ENCODE data around the gene ZNF688.

DNA sequence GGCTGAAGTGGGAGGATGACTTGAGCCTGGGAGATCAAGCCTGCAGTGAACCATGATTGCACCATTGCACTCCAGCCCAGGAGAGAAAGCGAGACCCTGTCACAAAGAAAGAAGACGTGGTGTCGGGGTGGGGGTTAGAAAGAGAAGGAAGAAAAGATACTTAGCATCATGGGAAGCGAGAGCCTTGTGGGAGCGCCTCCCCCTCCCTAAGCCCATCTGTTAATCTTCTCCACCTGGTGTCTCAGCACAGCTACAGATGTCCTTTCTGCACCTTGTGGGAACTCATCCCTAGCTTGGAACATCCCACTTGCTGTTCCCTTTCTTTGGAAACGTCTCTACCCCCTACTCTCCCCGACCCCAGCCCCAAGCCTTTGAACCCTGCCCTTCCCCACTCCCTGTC, 6.0 kb downstream of the ZNF688 start:
- TF ChIP-seq CTCF (IDR thresholded peaks at IDR 0.05 in 2 of 3, conservative IDR thresholded peaks at IDR 0.05 in 1 of 3; ENCODE audit: borderline replicate concordance in 1 of 3, insufficient read depth in 1 of 3, low read depth in 2 of 3, low read length in 2 of 3) (no peak), EZH2phosphoT487 (IDR thresholded peaks at IDR 0.05; ENCODE audit: borderline replicate concordance) (no peak)

Data from HCT116 (cell line).